ENCODE results near the gene SLC39A3.

GRCh38 chr19:2732883-2733282 is 6.9 kb downstream of the SLC39A3 start:
- TF ChIP-seq CTCF (conservative IDR thresholded peaks at IDR 0.05; ENCODE audit: low read depth, low read length) = no peak
- no peak for TF ChIP-seq EZH2 (IDR thresholded peaks at IDR 0.05; ENCODE audit: low read length, unreplicated experiment)
